Stimulated activated CD8-positive, alpha-beta memory T cell treated with anti-CD3 and anti-CD28 coated beads, Interleukin-15, amount 100 ng/mL, for 24 hours (primary cell): ENCODE data around the gene EML4.

Experiments
- DNase-seq: peaks from one replicate; pipeline ENCODE4 v3.0.0-alpha.2; 2020; ENCODE audit warnings: low read depth

EML4 gene

DNA sequence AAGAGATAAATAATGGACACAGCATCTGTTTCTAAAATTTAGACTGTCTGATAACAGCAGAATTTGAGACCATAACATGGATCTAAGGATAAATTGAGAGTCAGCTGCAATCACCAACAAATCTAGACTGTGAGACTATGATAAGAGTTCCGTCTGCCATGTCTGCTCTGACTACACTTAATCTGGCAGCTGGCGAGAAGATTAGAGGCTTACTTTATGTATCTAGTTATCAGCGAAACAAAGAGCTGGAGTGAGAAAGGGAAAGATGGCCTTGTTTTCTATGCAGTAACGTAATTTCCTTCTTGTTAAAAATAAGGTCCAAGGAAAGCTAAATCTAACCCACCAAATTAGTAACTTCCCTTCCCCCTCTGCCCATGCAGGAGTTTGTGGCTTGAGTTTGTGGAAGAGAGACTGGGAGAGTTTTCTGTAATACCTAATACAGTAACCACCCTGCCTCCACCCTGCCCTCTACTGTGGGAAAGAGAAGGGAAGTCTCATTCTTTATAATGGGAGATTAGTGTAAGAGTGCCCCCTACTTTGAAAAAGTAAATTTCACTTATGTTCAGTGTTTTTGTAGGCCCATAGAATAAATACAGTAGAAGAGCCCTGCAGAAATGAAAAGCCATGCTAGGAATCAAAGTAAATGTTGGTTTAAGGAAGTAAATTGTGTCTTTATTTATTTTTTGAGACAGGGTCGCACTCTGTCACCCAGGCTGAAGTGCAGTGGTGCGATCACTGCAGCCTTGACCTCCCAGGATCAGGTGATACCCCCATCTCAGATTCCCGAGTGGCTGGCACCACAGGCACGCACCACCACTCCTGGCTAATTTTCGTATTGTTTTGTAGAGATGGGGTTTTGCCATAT is 27.5 kb downstream of the EML4 start:
- DNase-seq, result no peak

GRCh38 chr2:42197792-42198191 is 28.6 kb downstream of the EML4 start:
- no peak for DNase-seq

DNA sequence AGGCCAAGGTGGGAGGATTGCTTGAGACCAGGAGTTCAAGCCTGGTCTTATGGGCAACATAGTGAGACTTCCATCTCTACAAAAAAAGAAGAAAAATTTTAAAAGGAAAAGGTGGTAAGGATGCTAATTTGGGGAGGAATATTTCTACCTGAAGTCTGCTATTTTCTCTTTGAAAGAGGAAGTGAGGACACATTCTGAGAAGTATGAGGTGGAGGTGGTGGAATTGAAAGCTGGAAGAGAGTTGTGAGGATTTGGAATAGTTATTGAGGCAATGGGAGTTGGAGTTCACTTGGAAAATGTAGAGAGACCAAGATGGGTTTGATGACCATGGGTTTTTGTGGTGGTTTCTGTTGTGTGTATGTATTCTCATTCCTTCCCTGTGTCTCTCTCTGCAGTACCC is 29.3 kb downstream of the EML4 start:
- DNase-seq, result no peak

DNA sequence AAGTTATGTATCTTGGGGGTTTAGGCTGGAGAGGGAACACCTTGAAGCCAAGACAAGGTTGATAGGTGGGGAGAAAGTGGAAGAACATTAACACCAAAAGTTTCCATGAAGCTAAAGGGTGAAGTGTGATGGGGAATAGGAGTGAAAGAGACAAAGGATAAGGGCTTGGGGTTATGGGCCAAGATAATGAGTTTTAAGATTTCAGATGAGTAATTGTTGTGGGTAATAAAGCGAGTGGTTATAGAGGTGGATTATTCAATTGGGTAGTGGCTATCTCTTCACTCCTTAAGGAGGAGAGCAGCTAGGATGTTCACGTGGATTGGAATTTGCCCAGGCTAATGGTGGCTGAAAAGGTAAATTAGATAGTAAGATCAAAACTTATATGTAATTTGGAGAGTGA is 29.8 kb downstream of the EML4 start:
- no peak for DNase-seq

DNA sequence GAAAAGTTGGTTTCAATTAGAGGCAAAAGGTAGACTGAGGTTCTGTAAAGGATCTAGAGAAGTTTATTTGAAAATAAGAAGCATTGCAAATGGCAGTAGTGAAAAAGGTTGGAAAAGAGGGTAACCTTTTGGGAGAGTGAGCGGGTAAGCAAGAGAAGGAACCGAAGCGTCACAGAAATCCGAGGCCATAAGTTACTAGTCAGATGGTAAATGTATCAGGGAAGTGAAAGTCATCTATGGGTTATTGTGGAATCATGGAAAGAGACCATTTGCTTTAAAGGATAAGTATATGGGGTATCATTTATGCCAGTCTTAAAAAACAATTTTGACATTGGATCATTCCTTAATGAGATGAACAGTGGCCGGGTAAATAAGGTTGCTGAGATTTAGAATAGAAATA is 30.5 kb downstream of the EML4 start:
- no peak for DNase-seq

- DNase-seq, result no peak
These were observed 32.0 kb downstream of the EML4 start for GRCh38 chr2:42200926-42201855.

DNA sequence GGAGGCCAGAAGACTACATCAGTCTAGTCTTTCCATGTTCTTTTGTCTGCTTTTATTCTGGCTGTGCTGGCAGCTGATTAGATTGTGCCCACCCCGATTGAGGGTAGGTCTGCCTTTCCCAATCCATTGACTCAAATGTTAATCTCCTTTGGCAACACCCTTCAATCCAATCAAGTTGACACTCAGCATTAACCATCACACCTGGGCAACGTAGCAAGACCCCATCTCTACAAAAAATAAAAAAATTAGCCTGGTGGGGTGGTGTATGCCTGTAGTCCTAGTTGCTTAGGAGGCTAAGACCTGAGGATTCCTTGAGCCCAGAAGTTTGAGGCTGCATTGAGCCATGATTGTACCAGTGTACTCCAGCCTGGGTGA is 33.5 kb downstream of the EML4 start:
- DNase-seq, result no peak

- no peak for DNase-seq
These were observed 34.6 kb downstream of the EML4 start for GRCh38 chr2:42203792-42204191.

- DNase-seq, result no peak
These were observed 36.2 kb downstream of the EML4 start for GRCh38 chr2:42205337-42205736.

DNA sequence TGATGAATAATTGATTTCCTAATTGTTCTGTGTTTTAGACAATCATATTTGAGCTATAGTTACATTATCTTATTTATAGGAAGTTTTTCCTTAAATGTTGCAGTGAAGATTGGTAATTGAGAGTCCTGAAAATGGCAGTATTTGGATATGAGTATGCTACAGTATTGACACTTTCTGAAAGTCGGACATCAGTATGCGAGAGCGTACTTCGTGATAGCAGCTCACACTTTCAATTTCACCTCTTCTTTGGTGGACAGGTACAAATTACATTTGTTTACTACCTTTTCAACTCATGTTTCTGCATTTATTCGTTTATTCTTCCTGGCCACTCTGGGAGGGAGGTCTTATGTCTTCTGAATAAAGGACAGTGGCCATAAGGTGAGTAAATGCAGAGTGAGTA is 38.7 kb downstream of the EML4 start:
- DNase-seq, result no peak

DNA sequence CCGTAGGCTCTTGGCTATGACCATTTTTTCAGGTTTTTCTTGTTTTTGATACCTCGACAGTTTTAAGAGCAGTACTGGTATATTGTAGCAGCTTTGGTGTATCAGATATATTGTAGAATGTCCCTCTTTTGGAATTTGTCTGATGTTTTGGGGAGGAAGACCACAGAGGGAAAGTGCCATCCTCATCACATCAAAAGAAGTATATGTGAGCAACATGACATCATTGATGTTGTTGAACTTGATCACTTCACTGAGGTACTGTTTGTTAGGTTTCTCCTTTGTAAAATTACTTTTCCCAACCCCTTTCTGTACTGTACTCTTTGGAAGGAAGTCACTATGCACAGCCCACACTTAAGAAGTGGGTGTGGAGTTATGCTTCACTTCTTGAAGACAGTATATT is 41.0 kb downstream of the EML4 start:
- DNase-seq, result no peak

GRCh38 chr2:42211291-42211690 is 42.1 kb downstream of the EML4 start:
- DNase-seq, result no peak

DNA sequence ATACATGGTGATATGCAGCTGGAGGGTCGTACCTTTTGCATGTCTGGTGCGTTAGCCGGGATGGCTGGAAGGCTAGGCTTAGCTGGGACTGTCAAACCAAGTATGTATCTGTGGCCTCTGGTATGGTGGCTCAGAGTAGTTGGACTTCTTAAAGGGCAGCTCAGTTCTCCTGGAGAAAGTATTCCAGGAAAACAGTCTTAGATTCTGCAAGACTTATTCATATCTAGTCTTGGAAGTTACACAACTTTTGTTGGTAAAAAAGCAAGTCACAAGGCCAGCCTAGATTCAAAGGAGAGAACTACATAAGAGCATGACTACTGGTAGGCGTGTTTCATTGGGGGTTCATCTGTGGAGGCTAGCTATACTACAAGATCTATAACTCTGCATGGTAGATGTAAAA is 45.5 kb downstream of the EML4 start:
- DNase-seq, result no peak

GRCh38 chr2:42216694-42217093 is 47.5 kb downstream of the EML4 start:
- no peak for DNase-seq

- DNase-seq, result no peak
These were observed 48.2 kb downstream of the EML4 start for GRCh38 chr2:42217307-42217706.

DNA sequence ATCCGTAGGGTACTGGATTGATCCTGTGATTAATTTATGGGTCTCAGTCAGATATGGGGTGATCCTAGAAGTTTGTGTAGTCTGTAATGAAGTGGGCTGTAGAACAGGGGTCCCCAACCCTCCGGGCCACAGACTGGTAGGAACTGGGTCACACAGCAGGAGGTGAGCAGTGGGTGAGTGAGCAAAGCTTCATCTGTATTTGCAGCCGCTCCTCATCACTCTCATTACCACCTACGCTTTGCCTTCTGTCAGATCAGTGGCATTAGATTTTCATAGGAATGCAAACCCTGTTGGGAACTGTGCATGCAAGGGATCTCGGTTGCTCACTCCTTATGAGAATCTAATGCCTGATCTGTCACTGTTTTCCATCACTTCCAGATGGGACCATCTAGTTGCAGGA is 48.8 kb downstream of the EML4 start:
- no peak for DNase-seq

DNA sequence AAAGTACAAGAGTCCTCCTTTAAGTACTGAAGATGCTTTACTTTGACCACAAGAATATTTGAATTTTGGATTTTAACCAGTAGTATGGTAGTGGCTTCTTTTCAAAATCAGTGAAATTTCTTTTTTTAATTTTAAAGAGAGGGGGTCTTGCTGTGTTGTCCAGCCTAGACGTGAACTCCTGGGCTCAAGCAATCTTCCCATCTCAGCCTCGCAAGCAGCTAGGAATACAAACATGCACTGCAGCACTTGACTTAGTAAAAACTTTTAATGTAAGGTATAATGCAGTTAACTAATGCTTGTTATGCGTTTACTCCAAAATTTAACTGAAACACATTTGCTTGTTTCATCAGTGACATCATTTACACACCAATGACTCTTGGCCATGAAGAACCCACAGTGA is 49.6 kb downstream of the EML4 start:
- no peak for DNase-seq

DNA sequence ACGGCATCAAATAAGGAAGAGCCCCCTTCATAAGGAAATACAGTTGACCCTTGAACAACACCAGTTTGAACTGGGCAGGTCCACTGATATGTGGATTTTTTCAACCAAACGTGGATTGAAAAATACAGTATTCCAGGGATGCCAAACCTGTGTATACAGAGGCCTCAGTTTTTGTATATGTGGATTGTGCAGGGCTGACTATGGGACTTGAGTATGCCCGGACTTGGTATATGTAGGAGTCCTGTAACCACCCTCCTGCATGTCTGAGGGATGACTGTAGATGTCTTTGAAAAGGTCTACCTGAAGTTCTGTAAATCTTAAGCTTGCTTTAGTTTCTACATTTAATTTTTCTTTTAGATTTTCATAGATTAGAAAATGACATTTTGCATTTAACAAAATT is 50.0 kb downstream of the EML4 start:
- DNase-seq, result no peak

- no peak for DNase-seq
These were observed 51.4 kb downstream of the EML4 start for GRCh38 chr2:42220566-42220965.

DNA sequence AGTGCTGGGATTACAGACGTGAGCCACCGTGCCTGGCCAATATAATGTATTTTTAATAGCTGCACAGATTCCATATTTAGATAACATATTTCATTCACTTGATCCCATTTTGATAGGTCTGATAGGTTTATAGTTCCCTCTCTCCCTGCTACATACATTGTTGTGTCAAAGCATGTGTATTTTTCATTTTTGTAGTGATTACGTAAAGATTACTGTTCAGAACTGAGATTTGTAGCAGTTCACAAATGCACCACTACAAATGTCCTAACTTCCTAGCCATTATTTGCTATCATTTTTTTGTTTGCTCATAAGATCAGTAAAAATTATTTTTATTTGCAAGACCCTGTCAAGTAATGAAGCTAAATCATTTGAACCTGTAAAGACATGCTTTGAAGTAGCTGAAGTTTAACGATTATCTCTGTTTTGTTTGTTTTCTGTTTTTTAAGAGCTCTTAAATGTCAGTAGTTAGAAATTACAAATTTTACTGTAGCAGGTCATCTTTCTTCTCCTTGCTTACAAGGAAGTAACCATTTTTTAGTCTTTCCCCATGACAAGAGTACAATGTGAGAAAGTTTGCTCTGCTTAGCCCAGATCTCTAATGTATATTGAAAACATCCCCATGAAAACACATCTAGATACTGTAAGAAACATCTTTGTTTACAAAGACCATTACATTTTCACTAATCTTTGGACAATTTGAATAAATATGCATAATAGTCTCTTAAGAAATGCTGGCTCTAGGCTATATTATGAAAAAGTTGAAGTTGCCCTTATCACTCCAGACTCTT is 54.1 kb downstream of the EML4 start:
- DNase-seq, result no peak

GRCh38 chr2:42223855-42224268 is 54.7 kb downstream of the EML4 start:
- DNase-seq, result no peak

DNA sequence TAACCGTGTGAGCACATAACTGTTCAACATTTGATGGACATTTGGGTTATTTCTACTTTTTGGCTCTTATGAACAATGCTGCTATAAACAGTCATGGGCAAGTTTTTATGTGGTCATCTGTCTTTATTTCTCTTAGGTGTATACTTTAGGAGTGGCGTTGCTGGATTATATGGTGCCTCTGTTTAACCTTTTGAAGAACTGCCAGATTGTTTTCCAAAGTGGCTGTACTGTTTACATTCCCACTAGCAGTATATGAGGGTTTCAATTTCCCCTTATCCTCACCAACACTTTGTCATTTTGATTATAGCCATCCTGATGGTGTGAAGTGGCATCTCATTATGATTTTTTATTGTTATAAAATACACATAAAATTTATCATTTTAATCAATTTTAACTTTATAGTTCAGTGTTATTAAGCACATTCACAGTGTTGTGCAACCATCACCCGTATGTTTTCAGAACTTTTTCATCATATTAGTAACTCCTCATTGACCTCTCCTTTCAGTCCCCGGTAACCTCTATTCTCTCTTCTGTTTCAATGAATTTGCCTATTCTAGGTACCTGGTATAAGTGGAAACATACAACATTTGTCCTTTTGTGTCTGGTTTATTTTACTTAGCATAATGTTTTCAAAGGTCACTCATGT is 55.4 kb downstream of the EML4 start:
- no peak for DNase-seq
